Measurements from ENCODE around the gene C11orf24. TPM values are rescaled to one million over a fixed set of nuclear protein-coding genes. Genes with fewer than 3 reads are reported as not detected.

Gene C11orf24
- total RNA-seq, 1 donor from 2014 or later: 78.0 TPM

- ATAC-seq (ENCODE audit: low read depth) (no peak), DNase-seq (no peak)
- no peak overlapping the region for H3K4me3 Mint-ChIP-seq
- H3K4me1 Mint-ChIP-seq: peaks cover 13% of the 10 kb centered on the region
- no peak overlapping the region for H3K27ac Mint-ChIP-seq
- no peak for TF ChIP-seq CTCF (IDR thresholded peaks at IDR 0.05)
- intact Hi-C loops (cut with micrococcal nuclease): loop anchor here (5.0 kb wide), 2 partner anchors 73 to 138 kb away; no protein-coding TSS in a partner anchor
- H3K9me3 Mint-ChIP-seq: no peaks in the 10 kb centered on the region
- peaks cover 14% of the 10 kb centered on the region for H3K27me3 Mint-ChIP-seq
- CTCF ChIA-PET: no interaction called here
- H3K36me3 Mint-ChIP-seq (ENCODE audit: low read depth): no peaks in the 10 kb centered on the region
- POLR2A ChIA-PET: interaction anchor here (1.2 to 1.3 kb wide), 2 partner anchors 13 to 70 kb away, joined by 3 read pairs; no protein-coding TSS in a partner anchor
Measured at GRCh38 chr11:68309621-68310185, 37.9 kb upstream of the C11orf24 start.

GRCh38 chr11:68308068-68308467, 36.3 kb upstream of the C11orf24 start:
- Mint-ChIP-seq H3K4me3 (no peak overlapping the region), H3K4me1 (peaks cover 11% of the 10 kb centered on the region), H3K36me3 (ENCODE audit: low read depth) (no peaks in the 10 kb centered on the region), H3K27me3 (no peaks in the 10 kb centered on the region), H3K9me3 (no peaks in the 10 kb centered on the region), H3K27ac (no peak overlapping the region)
- CTCF ChIA-PET: interaction anchor here (0.7 kb wide), 1 partner anchor 50 kb away, joined by 3 read pairs; no protein-coding TSS in a partner anchor
- ATAC-seq (ENCODE audit: low read depth): no peak
- TF ChIP-seq CTCF (IDR thresholded peaks at IDR 0.05): no peak
- no peak for DNase-seq
- intact Hi-C loops (cut with micrococcal nuclease): no loop called here
- POLR2A ChIA-PET: interaction anchor here (1.2 to 1.3 kb wide), 2 partner anchors 12 to 72 kb away, joined by 3 read pairs; no protein-coding TSS in a partner anchor

GRCh38 chr11:68306636-68307035, 34.9 kb upstream of the C11orf24 start:
- H3K27me3 Mint-ChIP-seq: no peaks in the 10 kb centered on the region
- ChIA-PET POLR2A (interaction anchor here (1.0 kb wide), 1 partner anchor 14 kb away, joined by 3 read pairs; no protein-coding TSS in a partner anchor), CTCF (no interaction called here)
- intact Hi-C loops (cut with micrococcal nuclease): no loop called here
- DNase-seq (no peak), ATAC-seq (ENCODE audit: low read depth) (no peak)
- no peak overlapping the region for H3K4me3 Mint-ChIP-seq
- no peak overlapping the region for H3K27ac Mint-ChIP-seq
- H3K9me3 Mint-ChIP-seq: no peaks in the 10 kb centered on the region
- TF ChIP-seq CTCF (IDR thresholded peaks at IDR 0.05): no peak
- peaks cover 15% of the 10 kb centered on the region for H3K4me1 Mint-ChIP-seq
- H3K36me3 Mint-ChIP-seq (ENCODE audit: low read depth): no peaks in the 10 kb centered on the region

GRCh38 chr11:68303982-68304780, 32.4 kb upstream of the C11orf24 start:
- H3K36me3 Mint-ChIP-seq (ENCODE audit: low read depth): no peaks in the 10 kb centered on the region
- intact Hi-C loops (cut with micrococcal nuclease): no loop called here
- no peak overlapping the region for H3K4me3 Mint-ChIP-seq
- no peaks in the 10 kb centered on the region for H3K9me3 Mint-ChIP-seq
- no peak overlapping the region for H3K27ac Mint-ChIP-seq
- peaks cover 15% of the 10 kb centered on the region for H3K4me1 Mint-ChIP-seq
- ChIA-PET CTCF (interaction anchor here (2.1 kb wide), 1 partner anchor 47 kb away, joined by 11 read pairs; no protein-coding TSS in a partner anchor), POLR2A (no interaction called here)
- no peak for TF ChIP-seq CTCF (IDR thresholded peaks at IDR 0.05)
- ATAC-seq (ENCODE audit: low read depth) (no peak), DNase-seq (no peak)
- H3K27me3 Mint-ChIP-seq: no peaks in the 10 kb centered on the region

GRCh38 chr11:68303083-68303482, 31.3 kb upstream of the C11orf24 start:
- no peak overlapping the region for H3K27ac Mint-ChIP-seq
- no peaks in the 10 kb centered on the region for H3K36me3 Mint-ChIP-seq (ENCODE audit: low read depth)
- CTCF ChIA-PET: interaction anchor here (1.2 to 2.1 kb wide), 2 partner anchors 46 to 79 kb away, joined by 4 to 11 read pairs; no protein-coding TSS in a partner anchor
- no peaks in the 10 kb centered on the region for H3K9me3 Mint-ChIP-seq
- ATAC-seq (ENCODE audit: low read depth) (peak; percentile 25), DNase-seq (no peak)
- peaks cover 15% of the 10 kb centered on the region for H3K4me1 Mint-ChIP-seq
- intact Hi-C loops (cut with micrococcal nuclease): no loop called here
- POLR2A ChIA-PET: no interaction called here
- no peak overlapping the region for H3K4me3 Mint-ChIP-seq
- no peak for TF ChIP-seq CTCF (IDR thresholded peaks at IDR 0.05)
- no peaks in the 10 kb centered on the region for H3K27me3 Mint-ChIP-seq

Measured in activated B cell treated with CpG ODN at 0.5 μM for 24 hours (primary cell).